IMR-90 (cell line): ENCODE results near the gene UBXN11. TPM values are rescaled to one million over a fixed set of nuclear protein-coding genes. Genes with fewer than 3 reads are reported as not detected.

Source experiments
- ATAC-seq: fragments of 200-7000 bp; cut with Tn5 transposase; 2 replicates; pipeline ENCODE4 v1.9.1; 2020; ENCODE audit warnings: low read depth, mild to moderate bottlenecking, moderate library complexity
- BruUV-seq: library from RNA; stranded (reverse); fragments of 400-500 nt; replicated peaks from 2 replicates; lab custom pipeline; 2021; lab: Mats Ljungman, UMichigan
- CTCF ChIA-PET: fragments of 300-600 bp; formaldehyde crosslinking; extraction: SDS; loops from one replicate; lab custom pipeline; 2021; ENCODE audit warnings: antibody characterized with exemption; lab: Yijun Ruan, JAX
- POLR2A ChIA-PET: fragments of 300-600 bp; sonication (Branson Sonifier 250); formaldehyde crosslinking; loops from one replicate; lab custom pipeline; 2022; ENCODE audit warnings: antibody characterized with exemption; ENCODE audit not compliant: unreplicated experiment; lab: Charles Lee
- DNase-seq: peaks from one replicate; pipeline ENCODE4 v3.0.0; 2013
- H2AFZ ChIP-seq: replicated peaks from 2 replicates; pipeline ENCODE3; 2013; ENCODE audit warnings: low read length, mild to moderate bottlenecking; ENCODE audit not compliant: poor library complexity
- H2AK5ac ChIP-seq: 2 replicates; pipeline ENCODE4 v1.6.1; 2013; ENCODE audit warnings: low read depth, low read length, inconsistent platforms
- H2AK9ac ChIP-seq: replicated peaks from 2 replicates; pipeline ENCODE3; 2013; ENCODE audit warnings: mild to moderate bottlenecking, low read depth, low read length, moderate library complexity; ENCODE audit not compliant: poor library complexity
- H2BK120ac ChIP-seq: 2 replicates; pipeline ENCODE4 v1.6.1; 2013; ENCODE audit warnings: low read depth, low read length, inconsistent platforms
- H2BK15ac ChIP-seq: 3 replicates; pipeline ENCODE4 v1.6.1; 2013; ENCODE audit warnings: low read depth, low read length, inconsistent platforms
- H2BK20ac ChIP-seq: 2 replicates; pipeline ENCODE4 v1.6.1; 2013; ENCODE audit warnings: low read depth, mild to moderate bottlenecking, inconsistent platforms, low read length, moderate library complexity
- H2BK5ac ChIP-seq: 2 replicates; pipeline ENCODE4 v1.6.1; 2013; ENCODE audit warnings: mild to moderate bottlenecking, low read depth, low read length, inconsistent platforms; ENCODE audit not compliant: poor library complexity, severe bottlenecking
- H3K14ac ChIP-seq: replicated peaks from 2 replicates; pipeline ENCODE4 v1.6.1; 2013; ENCODE audit warnings: low read depth, low read length, inconsistent platforms
- H3K18ac ChIP-seq: 2 replicates; pipeline ENCODE4 v1.6.1; 2013; ENCODE audit warnings: low read depth, low read length, control low read depth
- H3K23ac ChIP-seq: 2 replicates; pipeline ENCODE4 v1.6.1; 2013; ENCODE audit warnings: low read depth, low read length, inconsistent platforms
- H3K27ac ChIP-seq: 2 replicates; pipeline ENCODE4 v1.5.1; 2013; ENCODE audit warnings: mild to moderate bottlenecking, control low read depth, low read length; ENCODE audit not compliant: insufficient read depth
- H3K27me3 ChIP-seq: 2 replicates; pipeline ENCODE4 v1.6.1; 2013; ENCODE audit warnings: low read length; ENCODE audit not compliant: control insufficient read depth, insufficient read depth
- H3K36me3 ChIP-seq: 2 replicates; pipeline ENCODE4 v1.6.1; 2013; ENCODE audit warnings: low read length, mixed read lengths; ENCODE audit not compliant: control insufficient read depth, insufficient read depth
- H3K4ac ChIP-seq: 2 replicates; pipeline ENCODE4 v1.6.1; 2013; ENCODE audit warnings: low read depth, low read length, inconsistent platforms
- H3K4me1 ChIP-seq: 2 replicates; pipeline ENCODE4 v1.6.1; 2013; ENCODE audit warnings: low read length, mixed read lengths; ENCODE audit not compliant: control insufficient read depth, insufficient read depth
- H3K4me2 ChIP-seq: 2 replicates; pipeline ENCODE4 v1.6.1; 2013; ENCODE audit warnings: low read depth, mild to moderate bottlenecking, control low read depth, low read length, moderate library complexity
- H3K4me3 ChIP-seq: 2 replicates; pipeline ENCODE4 v1.5.1; 2013; ENCODE audit warnings: low read depth, mild to moderate bottlenecking, control low read depth, low read length, moderate library complexity; ENCODE audit not compliant: insufficient read depth
- H3K56ac ChIP-seq: 2 replicates; pipeline ENCODE4 v1.6.1; 2013; ENCODE audit warnings: low read length, inconsistent platforms; ENCODE audit not compliant: insufficient read depth; ENCODE audit errors: extremely low read depth
- H3K79me1 ChIP-seq, 2 experiments: 2 replicates each; pipeline ENCODE4 v1.6.1; 2013; ENCODE audit warnings: low read length in 2 of 2, inconsistent platforms in 1 of 2, low read depth in 1 of 2
- H3K9ac ChIP-seq: 2 replicates; pipeline ENCODE4 v1.6.1; 2013; ENCODE audit warnings: low read depth, low read length, control low read depth
- H3K9me1 ChIP-seq: 2 replicates; pipeline ENCODE4 v1.6.1; 2013; ENCODE audit warnings: low read length, inconsistent platforms; ENCODE audit not compliant: insufficient read depth
- H3K9me3 ChIP-seq: 2 replicates; pipeline ENCODE4 v1.6.1; 2013; ENCODE audit warnings: low read length; ENCODE audit not compliant: control insufficient read depth, insufficient read depth
- H4K20me1 ChIP-seq: 2 replicates; pipeline ENCODE4 v1.6.1; 2013; ENCODE audit warnings: low read length, inconsistent platforms; ENCODE audit not compliant: insufficient read depth
- H4K5ac ChIP-seq: 2 replicates; pipeline ENCODE4 v1.6.1; 2013; ENCODE audit warnings: mild to moderate bottlenecking, low read depth, low read length, control low read depth
- H4K8ac ChIP-seq, 2 experiments: 2 replicates each; pipeline ENCODE4 v1.6.1; 2013; ENCODE audit warnings: low read depth in 2 of 2, low read length in 2 of 2, control low read depth in 1 of 2, inconsistent platforms in 1 of 2
- H4K91ac ChIP-seq: 2 replicates; pipeline ENCODE4 v1.6.1; 2013; ENCODE audit warnings: low read depth, low read length, inconsistent platforms; ENCODE audit not compliant: insufficient read depth
- MAFK ChIP-seq: IDR thresholded peaks from 2 replicates; pipeline ENCODE4 v1.6.1; 2012; ENCODE audit warnings: low read depth, low read length, improper control_type of control experiment
- NFE2L2 ChIP-seq: fragments of 150-350 bp; IDR thresholded peaks from 2 replicates; pipeline ENCODE4 v1.6.1; 2016; ENCODE audit warnings: low read depth, mild to moderate bottlenecking, low read length
- POLR2A ChIP-seq: IDR thresholded peaks from 2 replicates; pipeline ENCODE4 v1.6.1; 2012; ENCODE audit warnings: mild to moderate bottlenecking, low read depth, low read length
- WGBS, 2 experiments: methylation state at CpG; one replicate each; pipeline versions ENCODE4 v1.1.5 to v1.1.7; 2013; ENCODE audit warnings: missing lambda C conversion rate in 2 of 2; ENCODE audit not compliant: insufficient read length in 1 of 2; ENCODE audit errors: extremely low coverage in 2 of 2; 5-methylcytosine and 5-hydroxymethylcytosine counted together
- dilution Hi-C: fragments of 300-500 bp; cut with HindIII; formaldehyde crosslinking; loops from one replicate; pipeline ENCODE4 v1.14.3; 2018; ENCODE audit warnings: low sequenced_read_pairs; ENCODE audit not compliant: unreplicated experiment
- in situ Hi-C: fragments of 300-500 bp; cut with MboI; formaldehyde crosslinking; loops from 3 replicates; pipeline ENCODE4 v1.14.3; 2019; ENCODE audit warnings: low sequenced_read_pairs, inconsistent platforms, mixed read lengths
- intact Hi-C: fragments of 100-400 bp; cut with micrococcal nuclease; formaldehyde crosslinking; loops from 2 replicates; pipeline ENCODE4 v1.10.0; 2022
- polyA plus RNA-seq, 3 experiments: library from polyadenylated mRNA; depleted of rRNA; stranded (reverse); fragments of >200 nt; gene quantifications; 2 replicates each; pipeline ENCODE4 v1.2.3, GENCODE V29; 2012; ENCODE audit warnings: low replicate concordance in 1 of 3
- total RNA-seq: library from RNA; depleted of rRNA; stranded (reverse); fragments of >200 nt; gene quantifications from 2 replicates; pipeline ENCODE4 v1.2.3, GENCODE V29; 2012

Gene UBXN11
- total and polyA plus RNA-seq, 2 of the 4 experiments (the other 2 are of a cell fraction): 5.2 to 17.0 TPM

- no peak overlapping the region for H3K9ac ChIP-seq
- no peak overlapping the region for H2AK5ac ChIP-seq
- H3K9me3 ChIP-seq: no peaks in the 10 kb centered on the region
- intact Hi-C loops (no loop called here), dilution Hi-C loops (no loop called here), in situ Hi-C loops (no loop called here)
- no peak overlapping the region for H4K5ac ChIP-seq
- TF ChIP-seq NFE2L2: no peak
- TF ChIP-seq POLR2A: no peak
- TF ChIP-seq MAFK: no peak
- no peaks in the 10 kb centered on the region; the same call in 1 of the 2 replicates for H3K4me1 ChIP-seq
- no peak overlapping the region for H4K8ac ChIP-seq
- H2AK9ac ChIP-seq: no peak overlapping the region
- no peak overlapping the region for H2BK15ac ChIP-seq
- ChIA-PET CTCF (no interaction called here), POLR2A (no interaction called here)
- no peak overlapping the region for H4K91ac ChIP-seq
- no TSS peak for BruUV-seq
- H3K56ac ChIP-seq: no peak overlapping the region
- no peak overlapping the region for H2AFZ ChIP-seq
- no peaks in the 10 kb centered on the region for H4K20me1 ChIP-seq
- DNase-seq (no peak), ATAC-seq (no peak)
- no peak overlapping the region for H3K18ac ChIP-seq
- no peak overlapping the region for H3K4ac ChIP-seq
- H3K79me1 ChIP-seq: peaks cover 0 to 10% of the 10 kb centered on the region in 2 experiments; a peak in 2 of 4 replicates
- no peak overlapping the region for H2BK120ac ChIP-seq
- no peaks in the 10 kb centered on the region; the same call in 1 of the 2 replicates for H3K36me3 ChIP-seq
- no peak overlapping the region for H2BK20ac ChIP-seq
- H2BK5ac ChIP-seq: no peak overlapping the region
- no peak overlapping the region for H3K4me2 ChIP-seq
- no peak overlapping the region for H3K14ac ChIP-seq
- no peaks in the 10 kb centered on the region for H3K27me3 ChIP-seq
- H3K9me1 ChIP-seq: peaks cover 6% of the 10 kb centered on the region; the same call in 1 of the 2 replicates
- H3K27ac ChIP-seq: no peak overlapping the region
- H3K23ac ChIP-seq: no peak overlapping the region
- WGBS, 2 experiments: 100% methylated on average over 1 of the region's 11 CpGs; no CpG with 5 or more reads in 1 of the 2 experiments
- no peak overlapping the region for H3K4me3 ChIP-seq
Measured at GRCh38 chr1:26290882-26291261, 15.6 kb downstream of the UBXN11 start.
